ENCODE results near the gene XPNPEP1.

Gene XPNPEP1

DNA sequence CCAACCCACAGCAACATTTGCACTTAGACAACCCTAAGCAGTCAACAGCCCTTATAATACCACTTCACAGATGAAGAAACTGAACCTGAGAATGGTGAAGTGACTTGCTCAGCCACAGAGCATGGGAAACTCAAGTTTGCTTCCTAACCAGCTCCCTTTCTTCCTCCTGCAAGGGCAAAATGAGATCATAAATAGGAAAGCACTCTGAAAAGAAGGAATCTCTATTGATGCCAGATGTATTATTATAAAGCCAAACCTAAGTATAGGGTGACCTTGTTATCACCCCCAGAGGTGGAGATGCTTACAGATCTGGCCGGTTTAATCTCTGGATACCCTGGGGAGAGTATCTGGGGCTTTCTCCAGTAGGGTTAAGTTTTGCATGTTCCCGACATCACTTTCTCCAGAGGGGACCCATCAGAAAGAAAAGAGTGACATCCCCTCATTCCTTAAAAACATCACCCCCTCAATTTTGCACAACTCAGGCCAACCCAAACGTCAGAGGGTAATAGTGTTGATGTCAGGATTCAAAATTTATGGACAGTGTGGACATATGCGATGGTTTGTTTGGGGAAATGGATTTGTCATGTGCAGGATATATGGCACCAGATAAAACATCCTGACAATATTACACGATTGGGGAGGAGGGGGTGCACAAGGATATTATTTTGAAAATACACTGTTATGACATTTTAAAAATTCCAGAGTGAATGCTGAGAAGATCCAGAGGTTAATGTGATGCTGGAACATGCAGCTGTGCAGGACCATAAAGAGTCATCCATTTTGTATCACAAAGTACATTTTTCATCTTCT lies 24.0 kb upstream of the XPNPEP1 start:
- DNase-seq: no peak

DNA sequence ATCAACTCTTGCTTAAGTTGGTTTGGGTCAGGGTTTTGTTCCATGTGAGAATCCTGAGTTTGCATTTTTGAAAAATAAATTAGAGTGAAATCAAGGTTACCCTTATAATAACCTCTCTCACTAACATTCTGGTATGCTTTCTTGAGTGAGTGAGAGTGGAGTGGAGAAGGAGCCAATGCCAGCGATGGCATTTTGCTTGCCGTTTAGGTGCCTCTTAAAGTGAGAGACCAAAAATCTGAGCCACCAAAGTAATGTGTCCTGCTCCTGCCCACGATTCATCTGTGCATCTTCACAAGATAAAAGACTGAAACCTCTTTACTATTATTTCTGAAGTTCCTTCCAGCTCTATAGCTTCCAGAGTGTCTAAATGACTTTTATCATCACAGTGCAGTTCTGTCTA lies 23.4 kb upstream of the XPNPEP1 start:
- no peak for DNase-seq

DNA sequence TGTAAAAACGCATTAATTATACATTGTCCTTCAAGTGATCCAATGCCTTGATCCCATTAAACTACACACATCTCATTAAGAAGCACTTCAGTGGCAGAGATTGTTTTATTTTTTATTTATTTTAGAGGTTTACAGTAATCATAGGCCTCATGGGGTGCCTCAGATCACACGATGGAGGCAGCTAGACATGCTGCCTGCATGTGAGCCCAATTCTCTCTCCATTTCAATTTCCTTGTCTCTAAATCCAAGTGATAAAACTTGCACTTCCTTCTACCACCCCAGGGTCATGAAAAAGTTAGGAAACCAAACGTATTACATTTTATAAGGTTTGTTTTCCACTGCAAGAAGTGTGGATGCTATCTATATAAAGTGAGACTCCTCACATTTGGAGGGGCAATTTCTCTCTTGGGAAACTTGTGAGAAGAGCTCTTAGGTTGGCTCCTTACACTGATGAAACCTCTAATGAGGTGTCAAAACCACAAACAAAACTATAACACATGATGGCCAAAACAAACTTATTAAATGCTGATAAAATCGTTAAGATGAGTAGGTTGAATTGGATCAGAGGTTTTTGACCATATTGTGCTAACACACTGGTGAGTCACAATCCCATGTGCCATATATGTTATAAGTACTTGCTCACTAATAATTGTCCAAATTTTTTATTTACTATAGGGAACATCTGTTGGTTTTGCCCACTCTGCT lies 22.3 kb upstream of the XPNPEP1 start:
- DNase-seq: no peak

DNA sequence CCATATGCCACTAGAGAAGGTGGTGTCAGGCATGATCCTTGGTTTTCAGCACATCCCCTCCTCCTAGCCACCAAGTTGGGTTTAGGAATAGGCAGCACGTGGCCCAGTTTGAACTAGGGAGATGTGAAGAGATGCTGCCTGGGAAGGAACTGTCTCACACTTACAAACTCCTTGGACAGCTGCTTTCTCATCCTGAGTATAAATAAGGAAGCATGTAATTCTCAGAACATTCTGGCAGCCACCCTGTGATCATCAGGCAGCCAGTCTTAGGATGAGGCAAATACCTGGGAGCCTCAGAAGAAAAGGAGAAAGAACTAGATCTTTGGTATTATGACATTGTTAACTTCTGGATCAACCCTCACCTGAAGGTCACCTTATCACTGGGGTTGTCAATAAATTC lies 21.3 kb upstream of the XPNPEP1 start:
- DNase-seq: no peak

DNA sequence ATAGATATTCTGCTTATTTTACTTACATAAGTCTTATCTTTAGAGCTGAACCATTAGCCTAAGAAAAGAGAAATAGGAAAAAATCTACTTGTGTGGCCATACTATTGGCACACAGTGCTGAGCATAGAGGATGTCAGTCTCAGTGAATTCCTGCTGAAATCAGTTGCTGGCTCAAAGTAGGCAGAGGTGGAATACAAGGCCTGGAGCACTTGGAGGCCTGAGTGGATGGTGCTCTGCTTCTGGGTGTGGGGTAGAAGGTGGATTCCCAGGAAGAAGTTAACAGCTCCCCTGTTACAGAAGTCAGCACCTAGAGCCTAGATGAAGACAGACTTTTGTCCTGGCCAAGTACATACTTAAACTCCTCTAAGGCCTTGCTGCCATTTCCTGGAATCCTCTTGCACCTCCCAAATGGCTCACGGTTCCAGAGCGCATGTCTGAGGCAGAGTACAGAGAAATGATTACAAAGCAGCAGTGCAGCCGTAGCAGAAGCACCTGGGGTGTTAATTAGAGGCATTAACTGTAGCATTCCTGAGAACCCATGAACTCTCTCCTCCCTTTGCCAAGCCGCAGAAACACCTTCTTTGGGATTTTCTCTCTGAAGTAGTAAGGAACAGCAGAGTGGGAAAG lies 18.0 kb upstream of the XPNPEP1 start:
- no peak for DNase-seq

DNA sequence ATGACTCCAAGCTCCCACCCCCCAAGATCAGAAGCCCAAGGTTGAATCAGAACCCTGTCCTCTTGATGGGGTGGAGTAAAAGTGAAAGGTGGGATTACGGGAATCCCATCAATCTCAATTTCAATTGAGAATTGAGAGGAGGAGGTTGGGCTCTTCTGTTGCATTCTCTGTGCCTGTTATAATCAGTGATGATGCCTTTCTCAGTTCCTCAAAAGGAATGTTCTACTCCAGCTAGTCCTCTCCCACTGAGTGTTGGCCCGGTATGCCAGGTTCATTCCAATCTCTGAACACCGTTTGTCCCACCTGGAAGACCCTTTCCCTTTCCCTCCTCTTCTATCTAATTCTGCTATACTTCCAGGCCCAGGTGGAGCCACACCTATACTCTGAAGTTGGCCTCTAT lies 17.2 kb upstream of the XPNPEP1 start:
- no peak for DNase-seq

DNA sequence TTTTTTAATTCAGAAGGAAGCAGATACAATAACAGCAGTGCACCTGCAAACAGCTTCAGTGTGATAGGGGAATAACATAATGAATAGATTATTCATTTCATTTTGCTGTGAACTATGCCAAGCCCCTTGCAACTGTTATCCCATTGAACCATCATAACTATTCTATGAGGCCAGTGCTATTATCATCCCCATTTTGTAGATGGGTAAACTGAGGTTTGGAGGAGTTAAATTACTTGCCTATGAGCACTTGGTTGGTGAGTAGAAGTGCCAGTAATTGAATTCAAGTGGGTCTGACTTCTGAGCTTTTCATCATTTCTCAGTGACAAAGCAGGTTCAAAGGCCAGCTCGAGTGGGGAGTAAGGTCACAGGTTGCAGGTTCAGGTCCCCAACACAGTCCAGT lies 16.8 kb upstream of the XPNPEP1 start:
- DNase-seq: no peak

DNA sequence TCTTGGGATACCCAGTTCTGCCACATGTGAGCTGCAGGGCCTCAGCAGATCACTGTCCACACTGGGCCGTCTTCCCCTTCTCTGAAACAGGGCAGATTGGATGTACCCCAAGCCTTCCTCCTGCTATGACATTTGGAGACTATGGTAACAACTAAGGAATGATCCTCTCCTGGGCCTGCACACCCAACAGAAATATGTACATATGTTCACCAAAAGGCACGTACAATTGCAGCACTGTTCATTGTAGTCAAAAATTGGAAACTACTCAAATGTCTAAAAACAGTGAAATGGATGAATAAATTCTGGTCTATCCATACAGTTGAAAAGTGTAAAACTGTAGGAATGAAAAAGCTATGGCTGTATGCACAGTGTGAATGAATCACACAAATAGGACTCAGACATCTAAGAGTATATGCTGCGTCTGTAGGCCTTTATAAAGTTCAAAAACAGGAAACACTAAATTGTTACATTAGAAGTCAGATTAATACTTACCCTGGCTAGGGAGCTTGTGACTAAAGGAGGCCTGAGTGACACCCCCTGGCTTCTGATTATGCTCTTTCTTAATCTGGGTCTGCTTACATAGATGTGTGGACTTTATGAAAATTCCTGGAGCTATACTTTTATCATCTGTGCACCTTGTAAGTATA lies 16.1 kb upstream of the XPNPEP1 start:
- DNase-seq: no peak

DNA sequence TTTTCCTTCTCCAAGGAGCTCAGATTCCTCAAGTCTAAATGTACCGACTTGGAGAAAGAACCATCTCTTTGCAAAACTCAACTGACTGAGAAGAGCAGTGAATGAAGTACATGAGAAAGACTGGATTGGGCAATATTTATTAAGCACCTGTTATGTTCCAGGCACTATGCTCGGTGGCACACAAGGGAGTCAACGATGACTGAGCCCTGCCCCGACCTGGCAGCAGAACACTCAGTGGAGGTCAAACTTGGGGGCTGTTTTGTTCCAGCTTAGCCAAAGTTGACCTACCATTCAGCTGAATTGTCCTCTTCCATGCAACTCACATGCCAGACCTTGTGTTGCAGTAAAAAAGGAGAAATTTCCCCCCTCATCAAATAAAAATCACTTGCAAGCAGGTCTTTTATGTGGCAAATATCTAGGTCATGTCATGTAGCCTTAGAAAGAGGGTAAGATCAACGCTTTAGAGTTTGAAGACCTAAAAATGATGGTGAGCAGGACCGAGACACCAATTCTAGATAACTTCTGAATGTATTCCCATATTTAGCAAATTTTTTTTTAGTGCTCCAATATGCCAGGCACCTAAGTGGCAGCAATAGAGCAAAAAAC lies 14.3 kb upstream of the XPNPEP1 start:
- DNase-seq: no peak

DNA sequence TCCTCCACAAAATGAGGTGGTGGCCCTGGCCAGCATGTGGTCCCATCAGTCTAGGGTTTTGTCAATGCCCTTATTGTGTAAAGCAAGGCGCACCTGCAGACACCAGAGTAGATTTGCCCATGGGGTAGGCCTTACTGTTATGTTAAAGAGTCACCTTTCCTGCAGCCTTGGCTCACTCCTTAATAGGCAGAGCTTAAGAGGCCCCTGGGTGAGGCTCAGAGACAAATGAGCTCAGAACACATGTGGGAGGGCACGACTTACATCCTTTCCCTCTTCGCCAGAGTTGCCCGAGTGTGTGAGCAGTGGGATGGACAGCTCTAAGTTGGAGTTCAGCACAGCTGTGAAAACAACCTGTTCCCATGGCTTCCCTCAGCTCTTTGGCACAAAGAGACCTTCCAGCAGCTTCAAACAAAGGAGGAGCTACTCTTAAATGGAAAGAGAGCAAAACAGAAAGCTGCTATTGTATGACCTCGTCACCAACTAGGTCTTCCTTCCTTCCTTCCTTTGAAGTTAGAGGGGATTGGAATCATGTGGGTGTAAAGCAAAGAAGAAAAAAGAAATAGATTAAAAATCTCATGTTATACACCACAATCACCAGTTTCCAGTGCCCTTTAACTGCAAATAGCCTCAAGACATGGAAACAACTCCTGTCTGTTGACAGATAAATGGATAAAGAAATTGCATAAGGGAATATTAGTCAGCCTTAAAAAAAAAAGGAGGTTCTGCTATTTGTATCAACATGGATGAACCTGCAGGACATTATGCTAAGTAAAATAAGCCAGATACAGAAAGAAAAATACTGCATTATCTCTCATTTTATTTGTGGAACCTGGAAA lies 11.9 kb upstream of the XPNPEP1 start:
- no peak for DNase-seq

DNA sequence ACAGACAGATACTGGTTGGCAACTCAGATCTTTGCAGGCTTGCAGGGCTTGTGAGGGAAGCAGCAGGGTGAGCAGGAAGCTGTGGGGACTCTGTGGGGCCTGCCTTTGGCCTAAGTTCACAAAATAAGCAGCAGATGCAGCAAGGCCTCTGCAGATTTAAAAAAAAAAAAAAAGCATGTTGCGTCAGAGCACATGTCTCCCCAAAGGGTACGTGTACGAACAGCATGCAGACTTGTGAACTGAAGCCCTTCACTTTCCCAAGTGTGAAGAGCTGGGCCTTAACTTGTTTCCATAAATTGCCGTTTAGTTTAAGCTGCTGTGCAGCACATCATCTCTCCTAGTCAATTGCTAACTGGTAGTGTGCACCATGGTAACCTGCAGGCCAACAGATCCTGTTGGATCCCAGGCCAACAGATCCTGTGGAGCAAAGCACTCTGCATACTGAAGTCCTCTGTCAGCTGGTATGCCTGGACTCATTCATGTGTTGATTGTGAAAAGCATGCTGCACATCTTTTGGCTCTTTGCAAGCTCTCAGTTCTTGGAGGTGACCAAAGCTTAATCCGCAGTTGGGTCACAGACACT lies 10.8 kb upstream of the XPNPEP1 start:
- peak; percentile 52 for DNase-seq

DNA sequence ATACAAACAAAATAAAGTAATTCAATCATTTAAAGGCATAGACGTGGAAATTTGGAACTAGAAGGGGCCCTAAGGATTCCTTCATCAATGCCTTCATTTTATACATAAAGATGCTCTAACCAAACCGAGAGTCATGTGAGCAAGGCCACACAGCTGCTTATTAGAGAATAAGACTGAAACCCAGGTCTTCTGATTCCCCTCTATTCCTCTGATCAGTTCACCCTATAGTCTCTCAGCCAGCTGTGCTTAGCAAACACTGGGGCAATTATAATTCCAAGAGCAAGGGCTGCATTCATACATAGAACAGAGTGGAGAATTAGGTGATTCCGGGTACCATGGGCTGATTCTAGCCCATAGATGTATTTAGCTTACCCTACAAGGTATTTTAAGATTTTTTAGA lies 9.7 kb upstream of the XPNPEP1 start:
- DNase-seq: no peak

DNA sequence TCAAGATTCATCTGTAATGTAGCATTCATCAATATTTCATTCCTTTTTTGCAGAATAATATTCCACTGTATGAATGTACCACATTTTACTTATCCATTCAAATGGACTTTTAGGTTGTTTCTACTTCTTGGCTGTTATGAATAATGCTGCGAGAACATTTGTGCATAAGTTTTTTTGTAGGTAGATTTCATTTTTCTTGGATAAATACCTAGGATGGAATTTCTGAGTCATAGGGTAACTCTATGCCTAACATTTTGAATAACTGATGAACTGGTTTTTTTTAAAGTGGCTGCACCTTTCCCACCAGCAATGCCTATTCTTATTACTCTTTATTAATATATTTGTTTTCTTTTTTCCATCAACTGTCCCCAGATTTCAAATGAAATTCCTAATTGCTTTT lies 9.1 kb upstream of the XPNPEP1 start:
- no peak for DNase-seq

DNA sequence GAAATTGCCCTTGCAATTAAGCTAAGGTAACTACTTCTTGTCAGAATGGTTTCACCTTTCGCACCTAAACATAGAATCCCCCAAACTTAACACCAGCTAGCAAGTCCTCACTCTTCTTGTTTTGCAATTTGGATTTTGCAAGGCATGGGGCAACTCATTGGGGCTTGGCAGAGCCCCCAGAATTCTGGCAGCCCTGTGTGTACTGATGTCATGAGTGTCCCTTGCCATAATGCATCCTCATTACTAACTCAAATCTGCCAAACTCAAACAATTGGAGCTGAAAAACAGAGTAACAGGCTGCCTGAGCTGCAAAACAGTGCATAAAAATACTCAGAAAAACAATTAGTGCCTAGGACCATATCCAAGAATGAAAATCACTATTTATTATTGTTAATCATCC lies 7.9 kb upstream of the XPNPEP1 start:
- no peak for DNase-seq

DNA sequence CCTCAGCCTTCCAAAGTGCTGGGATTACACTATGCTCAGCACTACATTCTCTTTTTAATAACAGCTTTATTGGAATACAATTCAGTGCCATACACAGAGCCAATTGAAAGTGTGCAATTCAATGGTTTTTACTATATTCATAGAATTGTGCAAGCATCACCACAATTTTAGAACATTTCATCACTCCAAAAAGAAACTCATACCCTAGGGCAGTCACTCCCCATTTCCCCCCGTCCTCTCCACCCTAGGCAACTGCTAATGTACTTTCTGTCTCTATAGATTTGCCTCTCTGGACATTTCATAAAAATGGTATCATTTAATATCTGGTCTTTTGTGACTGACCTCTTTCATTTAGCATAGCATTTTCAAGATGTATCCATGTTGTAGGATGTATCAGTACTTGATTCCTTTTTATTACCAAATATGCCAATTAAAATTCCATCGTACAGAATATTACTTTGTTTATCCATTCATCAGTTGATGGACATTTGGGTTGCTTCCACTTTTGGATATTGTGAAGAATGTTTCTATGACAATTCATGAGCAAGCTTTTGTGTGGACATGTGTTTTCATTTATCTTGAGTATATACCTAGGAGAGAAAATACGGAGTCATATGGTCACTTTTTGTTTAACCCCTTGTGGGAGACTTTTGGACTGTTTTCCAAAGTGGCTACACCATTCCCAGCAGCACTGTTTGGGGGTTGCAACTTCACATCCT lies 6.3 kb upstream of the XPNPEP1 start:
- no peak for DNase-seq

DNA sequence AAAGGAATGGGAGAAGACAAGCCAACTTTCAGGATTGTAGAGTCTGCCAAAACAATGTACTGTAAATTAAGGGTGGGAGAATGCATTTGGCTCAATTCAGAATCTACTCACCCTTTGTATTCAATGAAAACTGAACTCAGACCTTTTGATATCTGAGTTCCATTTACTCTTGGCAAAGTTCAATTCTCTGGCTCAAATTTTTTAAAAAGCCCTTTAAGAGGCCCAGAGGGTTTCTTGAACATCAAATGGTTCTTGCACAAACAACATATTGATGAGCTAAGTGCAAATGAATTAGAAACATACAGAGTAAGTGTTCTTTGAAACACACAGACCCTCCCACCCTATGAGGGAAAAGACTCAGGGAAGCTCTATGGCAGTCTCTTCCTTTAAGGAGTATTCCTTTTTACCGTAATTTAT lies 5.2 kb upstream of the XPNPEP1 start:
- no peak for DNase-seq

DNA sequence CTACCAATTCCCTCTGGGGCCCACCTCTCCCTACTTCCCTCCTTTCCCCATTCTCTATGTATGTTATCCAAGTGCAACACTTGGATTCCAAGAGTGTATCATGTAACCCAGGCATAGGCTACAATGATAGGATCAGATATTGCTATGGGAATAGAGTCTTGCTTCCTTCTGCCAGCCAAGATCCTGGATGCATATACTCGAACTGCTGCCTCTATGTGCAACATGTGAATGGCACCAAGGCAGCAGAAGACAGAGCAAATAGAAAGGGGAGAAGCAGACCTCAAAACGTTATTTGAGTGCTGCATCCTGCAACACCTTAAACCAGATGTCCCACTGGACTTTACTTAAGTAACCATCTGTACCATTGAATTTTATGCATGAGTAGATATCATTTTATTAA lies 3.5 kb upstream of the XPNPEP1 start:
- no peak for DNase-seq

DNA sequence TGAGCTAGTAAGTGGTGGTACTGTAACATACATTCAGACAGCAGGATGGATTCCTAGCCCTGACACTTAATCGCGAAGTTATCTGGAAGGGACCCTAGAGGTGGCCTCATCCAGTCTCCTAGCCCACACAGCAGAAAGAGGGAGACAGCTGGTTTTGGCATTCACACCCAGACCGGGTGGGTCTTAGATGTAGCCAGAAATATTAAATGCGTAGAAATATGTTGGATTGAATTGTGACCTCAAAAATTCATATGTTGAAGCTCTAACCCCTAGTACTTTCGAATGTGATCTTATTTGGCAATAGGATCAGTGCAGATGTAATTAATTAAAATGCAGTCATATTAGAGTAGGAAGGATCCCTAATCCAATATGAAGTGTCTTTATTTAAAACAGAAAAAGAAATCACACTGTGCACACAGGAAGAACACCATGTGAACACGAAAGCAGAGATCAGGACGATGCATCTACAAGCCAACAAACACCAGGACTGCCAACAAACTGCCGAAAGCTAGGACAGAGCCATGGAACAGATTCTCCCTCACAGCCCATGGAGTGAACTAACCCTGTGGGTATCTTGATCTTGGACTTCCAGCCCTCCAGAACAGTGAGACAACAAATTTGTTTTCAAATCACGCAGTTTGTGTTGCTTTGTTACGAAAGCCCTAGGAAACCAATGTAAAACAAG lies 2.9 kb upstream of the XPNPEP1 start:
- no peak for DNase-seq

DNA sequence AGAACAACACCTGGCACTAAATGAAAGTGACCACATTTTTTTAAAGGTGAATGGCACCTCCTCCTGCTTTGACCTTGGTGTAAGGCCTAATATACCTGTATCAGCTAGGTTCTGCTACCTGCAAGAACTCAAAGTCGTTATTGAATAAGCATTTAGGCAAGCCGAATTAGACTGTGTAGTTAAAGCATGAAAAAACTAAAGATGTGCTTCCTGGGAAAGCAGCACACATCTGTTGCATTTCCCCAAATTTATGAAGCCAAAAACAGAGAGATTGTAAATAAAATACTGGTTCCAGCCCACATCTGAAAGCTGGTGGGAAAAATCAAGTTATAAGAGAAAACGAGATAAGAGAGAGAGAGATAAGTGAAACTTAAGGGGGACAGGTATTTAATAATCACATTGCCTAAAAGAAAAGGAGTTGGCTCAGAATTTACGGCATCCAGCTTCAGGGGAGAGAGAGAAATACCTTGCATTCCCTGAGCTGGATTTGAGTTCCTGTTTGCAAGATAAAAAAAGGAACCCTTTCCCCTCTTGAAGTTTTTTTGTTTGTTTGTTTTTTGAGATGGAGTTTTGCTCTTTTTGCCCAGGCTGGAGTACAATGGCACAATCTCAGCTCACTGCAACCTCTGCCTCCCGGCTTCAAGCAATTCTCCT lies 1.8 kb upstream of the XPNPEP1 start:
- DNase-seq: no peak

DNA sequence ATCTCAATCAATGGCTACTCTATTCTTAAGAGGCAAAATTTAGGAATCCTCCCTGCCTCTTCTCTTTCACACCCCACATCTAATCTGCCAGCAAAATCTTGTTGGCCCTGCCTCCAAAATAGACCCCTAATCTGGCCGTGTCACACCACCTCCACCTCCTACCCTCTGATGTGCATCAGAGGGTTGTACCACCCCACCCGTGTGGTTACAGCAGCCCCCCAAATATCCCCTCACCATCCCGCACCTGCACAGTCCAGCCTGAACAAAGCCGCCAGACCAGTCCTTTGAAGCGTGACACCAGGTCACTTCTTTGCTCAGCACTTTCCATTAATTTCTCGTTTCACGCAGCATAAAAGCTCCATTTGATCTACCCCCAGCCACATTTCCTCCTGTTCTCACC lies 776 bp upstream of the XPNPEP1 start:
- DNase-seq: no peak

Data from CD4-positive, alpha-beta T cell treated with Interleukin-12 subunit alpha and Interleukin-12 subunit beta, for 1 hour (primary cell).